Fibroblast of lung (primary cell): ENCODE measurements around the gene MPG. TPM values are rescaled to one million over a fixed set of nuclear protein-coding genes. Genes with fewer than 3 reads are reported as not detected.

ENCODE experiments used
- DNase-seq, 2 donors: peaks; one replicate each; pipeline versions ENCODE4 v3.0.0 to v3.0.0-alpha.2; 2010; ENCODE audit warnings: low read depth in 2 of 2
- H2AFZ ChIP-seq: 2 replicates; pipeline ENCODE4 v1.5.1; 2012; ENCODE audit warnings: low read length, control low read depth, inconsistent platforms
- H3K27ac ChIP-seq: 2 replicates; pipeline ENCODE4 v1.5.1; 2011; ENCODE audit warnings: low read length, control low read depth; ENCODE audit not compliant: insufficient read depth
- H3K27me3 ChIP-seq: 2 replicates; pipeline ENCODE4 v1.5.1; 2011; ENCODE audit warnings: mild to moderate bottlenecking, low read length; ENCODE audit not compliant: control insufficient read depth, insufficient read depth
- H3K36me3 ChIP-seq: 2 replicates; pipeline ENCODE4 v1.5.1; 2011; ENCODE audit warnings: low read length; ENCODE audit not compliant: control insufficient read depth, insufficient read depth
- H3K4me1 ChIP-seq: 2 replicates; pipeline ENCODE4 v1.5.1; 2011; ENCODE audit warnings: low read length; ENCODE audit not compliant: control insufficient read depth, insufficient read depth; ENCODE audit errors: extremely low read depth
- H3K4me2 ChIP-seq: 2 replicates; pipeline ENCODE4 v1.5.1; 2011; ENCODE audit warnings: low read length, control low read depth; ENCODE audit not compliant: insufficient read depth; ENCODE audit errors: extremely low read depth
- H3K4me3 ChIP-seq, 4 experiments: fragments of 200-600 bp in 1 of 4; sonication (generic) in 1 of 4; replicated peaks in 1 of 4; 2 replicates each; pipeline ENCODE4 v1.5.1; 2011 to 2016; ENCODE audit warnings: low read length in 4 of 4, low read depth in 3 of 4, mild to moderate bottlenecking in 3 of 4, control low read depth in 2 of 4, inconsistent platforms in 1 of 4, mixed read lengths in 1 of 4; ENCODE audit not compliant: insufficient read depth in 1 of 4; ENCODE audit errors: control extremely low read depth in 1 of 4
- H3K79me2 ChIP-seq: 2 replicates; pipeline ENCODE4 v1.5.1; 2012; ENCODE audit warnings: mild to moderate bottlenecking, low read length, inconsistent platforms; ENCODE audit not compliant: control insufficient read depth, insufficient read depth
- H3K9ac ChIP-seq: 2 replicates; pipeline ENCODE4 v1.5.1; 2011; ENCODE audit warnings: mild to moderate bottlenecking, low read length, control low read depth; ENCODE audit not compliant: insufficient read depth
- H3K9me3 ChIP-seq: 2 replicates; pipeline ENCODE4 v1.5.1; 2012; ENCODE audit warnings: low read depth, low read length; ENCODE audit not compliant: control insufficient read depth, insufficient read depth
- H4K20me1 ChIP-seq: 2 replicates; pipeline ENCODE4 v1.5.1; 2011; ENCODE audit warnings: low read length; ENCODE audit not compliant: control insufficient read depth, insufficient read depth; ENCODE audit errors: extremely low read depth
- CTCF ChIP-seq, 2 donors: IDR thresholded peaks in 1 of 2; conservative IDR thresholded peaks in 1 of 2; 1 replicate in 1 of 2; 2 replicates in 1 of 2; pipeline ENCODE4 v1.5.1; 2011 to 2012; ENCODE audit warnings: low read length in 2 of 2, control low read depth in 1 of 2, inconsistent platforms in 1 of 2, low read depth in 1 of 2, mild to moderate bottlenecking in 1 of 2
- EZH2 ChIP-seq: IDR thresholded peaks from 2 replicates; pipeline ENCODE4 v1.5.1; 2012; ENCODE audit warnings: low read length, control low read depth, mild to moderate bottlenecking; ENCODE audit errors: missing control alignments
- polyA plus RNA-seq, 2 donors: library from polyadenylated mRNA; depleted of rRNA in 1 of 2; stranded (reverse) in 1 of 2; unstranded in 1 of 2; fragments of >200 nt; gene quantifications; 2 replicates each; pipeline ENCODE4 v1.2.1, GENCODE V29; 2011 to 2012; ENCODE audit warnings: missing spikeins in 1 of 2
- total RNA-seq: library from RNA; depleted of rRNA; stranded (reverse); fragments of >200 nt; gene quantifications from 2 replicates; pipeline ENCODE4 v1.2.1, GENCODE V29; 2014

MPG gene
- total and polyA plus RNA-seq, 2 donors (not counting 1 experiment from before 2014, with no cell fraction given): 45.4 to 268 TPM

- Histone ChIP-seq H3K27ac (no peak overlapping the region), H3K4me1 (peaks cover 16% of the 10 kb centered on the region), H3K4me2 (no peak overlapping the region), H4K20me1 (no peaks in the 10 kb centered on the region), H3K9me3 (no peaks in the 10 kb centered on the region), H3K9ac (no peak overlapping the region), H2AFZ (no peak overlapping the region), H3K27me3 (no peaks in the 10 kb centered on the region), H3K4me3 (no peak overlapping the region), H3K79me2 (no peaks in the 10 kb centered on the region), H3K36me3 (peaks cover 7% of the 10 kb centered on the region)
- TF ChIP-seq CTCF (conservative IDR thresholded peaks at IDR 0.05 in 1 of 2, IDR thresholded peaks at IDR 0.05 in 1 of 2; ENCODE audit: low read depth in 1 of 2, low read length in 2 of 2) (peak; percentile 81 to 85), EZH2 (no peak)
- peak; percentile 70 to 88 for DNase-seq
Observed at GRCh38 chr16:106623-107324, 28.7 kb downstream of the MPG start.

DNA sequence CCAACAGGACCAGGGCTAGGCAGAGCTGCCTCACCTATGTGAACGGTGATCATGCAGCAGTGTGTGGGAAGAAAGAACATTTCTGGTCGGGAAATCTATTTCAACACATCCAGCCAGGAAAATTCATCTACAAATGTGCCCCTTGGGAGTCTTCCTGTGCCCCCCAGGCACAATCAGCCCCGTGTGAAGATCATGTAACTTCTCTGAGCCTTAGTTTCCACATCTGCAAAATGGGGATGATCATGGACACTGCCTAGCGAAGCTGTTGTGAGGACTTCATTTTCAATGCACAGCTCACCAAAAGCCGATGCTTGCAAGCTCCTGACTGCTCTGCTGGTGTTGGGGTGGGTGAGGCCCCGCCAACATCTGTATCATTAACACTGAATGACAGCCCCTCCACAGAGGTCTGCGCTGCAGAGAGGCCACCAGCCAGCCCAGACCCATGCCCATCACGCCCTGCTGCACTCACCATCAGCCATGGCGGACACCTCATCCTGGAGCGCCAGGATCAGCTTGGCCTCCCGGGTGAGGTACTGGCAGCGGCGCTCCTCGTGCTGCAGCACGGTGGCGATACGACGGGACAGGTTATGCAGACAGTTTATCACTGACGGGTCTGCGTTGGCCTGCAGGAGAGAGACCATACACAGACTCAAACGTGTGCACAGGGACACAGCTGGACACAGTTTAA lies 34.3 kb downstream of the MPG start:
- no peaks in the 10 kb centered on the region for H3K79me2 ChIP-seq
- H4K20me1 ChIP-seq: no peaks in the 10 kb centered on the region
- H3K27me3 ChIP-seq: no peaks in the 10 kb centered on the region
- no peak overlapping the region for H3K4me2 ChIP-seq
- H3K9ac ChIP-seq: no peak overlapping the region
- no peak overlapping the region for H3K4me3 ChIP-seq
- no peaks in the 10 kb centered on the region for H3K9me3 ChIP-seq
- peaks cover 11% of the 10 kb centered on the region for H3K36me3 ChIP-seq
- peaks cover 17% of the 10 kb centered on the region for H3K4me1 ChIP-seq
- TF ChIP-seq CTCF (conservative IDR thresholded peaks at IDR 0.05 in 1 of 2, IDR thresholded peaks at IDR 0.05 in 1 of 2; ENCODE audit: low read depth in 1 of 2, low read length in 2 of 2) (no peak), EZH2 (no peak)
- DNase-seq: no peak
- no peak overlapping the region for H3K27ac ChIP-seq
- H2AFZ ChIP-seq: no peak overlapping the region

DNA sequence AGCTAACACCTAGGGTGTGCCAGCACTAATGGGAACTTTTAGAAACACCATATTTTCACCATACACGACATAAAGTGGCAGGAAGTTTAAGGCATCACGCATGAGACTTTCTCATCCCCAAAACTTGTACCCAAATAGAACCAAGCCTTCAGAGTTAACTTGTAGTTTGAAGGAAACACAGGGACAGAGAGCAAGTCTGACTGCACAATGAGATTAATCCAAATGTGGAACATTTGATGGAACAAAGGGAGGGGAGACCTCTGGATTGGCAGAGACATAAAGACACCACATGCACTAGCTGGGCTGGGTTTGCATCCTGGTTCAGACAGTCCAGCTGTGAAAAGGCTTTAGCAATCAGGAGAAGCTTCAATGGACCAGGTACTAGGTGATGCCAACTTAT lies 36.3 kb downstream of the MPG start:
- Histone ChIP-seq H3K4me1 (peaks cover 17% of the 10 kb centered on the region), H3K27ac (peak overlapping the region; percentile 33), H3K79me2 (no peaks in the 10 kb centered on the region), H3K27me3 (no peaks in the 10 kb centered on the region), H3K9ac (no peak overlapping the region), H3K4me2 (no peak overlapping the region), H3K9me3 (no peaks in the 10 kb centered on the region), H3K4me3 (no peak overlapping the region), H4K20me1 (no peaks in the 10 kb centered on the region), H2AFZ (no peak overlapping the region), H3K36me3 (peaks cover 9% of the 10 kb centered on the region)
- TF ChIP-seq CTCF (conservative IDR thresholded peaks at IDR 0.05 in 1 of 2, IDR thresholded peaks at IDR 0.05 in 1 of 2; ENCODE audit: low read depth in 1 of 2, low read length in 2 of 2) (no peak), EZH2 (no peak)
- DNase-seq: no peak
